GM12878 (cell line): ENCODE data around the gene ARAP3. TPM values are rescaled to one million over a fixed set of nuclear protein-coding genes. Genes with fewer than 3 reads are reported as not detected.

Experiments
- ATAC-seq: fragments of 200-7000 bp; cut with Tn5 transposase; 3 replicates; pipeline ENCODE4 v1.9.1; 2020; ENCODE audit warnings: mild to moderate bottlenecking, moderate library complexity
- BruUV-seq: library from RNA; stranded (reverse); fragments of 400-500 nt; replicated peaks from 2 replicates; lab custom pipeline; 2021; lab: Mats Ljungman, UMichigan
- CTCF ChIA-PET: fragments of 300-600 bp; sonication (Branson Sonifier 250); formaldehyde crosslinking; extraction: SDS; loops from one replicate; lab custom pipeline; 2021; ENCODE audit warnings: inconsistent platforms; lab: Yijun Ruan, JAX
- POLR2A ChIA-PET: fragments of 350-600 bp; formaldehyde crosslinking; extraction: SDS; loops from one replicate; lab custom pipeline; 2021; ENCODE audit warnings: inconsistent platforms; lab: Charles Lee
- RAD21 ChIA-PET: fragments of 300-600 bp; sonication (Branson Sonifier 250); formaldehyde crosslinking; loops from one replicate; lab custom pipeline; 2023; ENCODE audit warnings: antibody characterized with exemption; ENCODE audit not compliant: unreplicated experiment; lab: Charles Lee
- SMC1A ChIA-PET: fragments of 300-600 bp; sonication (Branson Sonifier 250); formaldehyde crosslinking; loops from one replicate; lab custom pipeline; 2023; ENCODE audit not compliant: unreplicated experiment, uncharacterized antibody; lab: Charles Lee
- DNase-seq: peaks from one replicate; pipeline ENCODE4 v3.0.0-alpha.2; 2011; ENCODE audit warnings: low read depth, low spot score
- FAIRE-seq: peaks from 3 replicates; lab custom pipeline; 2011; peaks lifted over from hg19 to GRCh38; lab: Jason Lieb, UNC
- H2AFZ ChIP-seq: 2 replicates; pipeline ENCODE4 v1.6.0; 2011; ENCODE audit warnings: low read depth, low read length, control low read depth; ENCODE audit not compliant: control insufficient read depth
- H3K27ac ChIP-seq: 2 replicates; pipeline ENCODE4 v1.5.1; 2011; ENCODE audit warnings: control low read depth; ENCODE audit not compliant: control insufficient read depth, insufficient read depth
- H3K27me3 ChIP-seq, 2 experiments: replicated peaks in 1 of 2; 2 replicates each; pipeline versions ENCODE4 v1.6.0 to v1.6.1; 2011; ENCODE audit warnings: low read length in 1 of 2; ENCODE audit not compliant: control insufficient read depth in 2 of 2, insufficient read depth in 2 of 2
- H3K36me3 ChIP-seq, 2 experiments: 2 replicates each; pipeline ENCODE4 v1.5.1; 2011; ENCODE audit warnings: low read length in 1 of 2; ENCODE audit not compliant: control insufficient read depth in 2 of 2, insufficient read depth in 2 of 2
- H3K4me1 ChIP-seq: 2 replicates; pipeline ENCODE4 v1.6.1; 2011; ENCODE audit warnings: mild to moderate bottlenecking, low read length, moderate library complexity, mixed read lengths; ENCODE audit not compliant: control insufficient read depth, insufficient read depth
- H3K4me2 ChIP-seq: 2 replicates; pipeline ENCODE4 v1.6.0; 2011; ENCODE audit warnings: control low read depth; ENCODE audit not compliant: control insufficient read depth, insufficient read depth
- H3K4me3 ChIP-seq: fragments of 200-600 bp; sonication (generic); 2 replicates; pipeline ENCODE4 v1.5.1; 2016
- H3K79me2 ChIP-seq: 2 replicates; pipeline ENCODE4 v1.6.0; 2011; ENCODE audit warnings: low read length; ENCODE audit not compliant: control insufficient read depth, insufficient read depth
- H3K9ac ChIP-seq: 2 replicates; pipeline ENCODE4 v1.8.0; 2011; ENCODE audit warnings: low read length, control low read depth, mixed read lengths; ENCODE audit not compliant: control insufficient read depth, insufficient read depth
- H3K9me3 ChIP-seq: replicated peaks from 3 replicates; pipeline ENCODE4 v1.5.1; 2011; ENCODE audit warnings: mild to moderate bottlenecking, low read length; ENCODE audit not compliant: control insufficient read depth, insufficient read depth
- H4K20me1 ChIP-seq: 2 replicates; pipeline ENCODE4 v1.6.0; 2011; ENCODE audit not compliant: control insufficient read depth, insufficient read depth
- ASH2L ChIP-seq: fragments of 300-600, 200-600 bp; sonication (generic); IDR thresholded peaks from 2 replicates; pipeline ENCODE4 v1.6.1; 2017; ENCODE audit warnings: low read depth, mild to moderate bottlenecking, borderline replicate concordance
- BMI1 ChIP-seq: fragments of 450-650 bp; IDR thresholded peaks from 2 replicates; pipeline ENCODE4 v1.6.1; 2016; ENCODE audit warnings: mild to moderate bottlenecking, moderate library complexity, borderline replicate concordance
- IRF4 ChIP-seq: IDR thresholded peaks from 2 replicates; pipeline ENCODE4 v1.6.1; 2011; ENCODE audit warnings: low read depth, low read length
- KLF5 ChIP-seq: fragments of 450-650 bp; IDR thresholded peaks from 2 replicates; pipeline ENCODE4 v1.6.1; 2014; ENCODE audit warnings: mild to moderate bottlenecking; ENCODE audit not compliant: partially characterized antibody
- MTA2 ChIP-seq: fragments of 450-650 bp; IDR thresholded peaks from 2 replicates; pipeline ENCODE4 v1.6.1; 2016; ENCODE audit warnings: low read depth, mild to moderate bottlenecking, moderate library complexity
- NRF1 ChIP-seq: conservative IDR thresholded peaks from 2 replicates; pipeline ENCODE4 v1.6.1; 2011; ENCODE audit warnings: mild to moderate bottlenecking, low read depth, low read length, improper control_type of control experiment
- POU2F2 ChIP-seq: IDR thresholded peaks from 3 replicates; pipeline ENCODE4 v1.6.1; 2011; ENCODE audit warnings: low read depth, mild to moderate bottlenecking, low read length, borderline replicate concordance
- SIX5 ChIP-seq: IDR thresholded peaks from 2 replicates; pipeline ENCODE4 v1.6.1; 2011; ENCODE audit warnings: mild to moderate bottlenecking, low read depth, low read length, moderate library complexity; ENCODE audit not compliant: severe bottlenecking
- ZNF622 ChIP-seq: fragments of 450-650 bp; IDR thresholded peaks from 2 replicates; pipeline ENCODE4 v1.6.1; 2017; ENCODE audit warnings: mild to moderate bottlenecking, inconsistent platforms
- WGBS: methylation state at CpG from one replicate; pipeline ENCODE4 v1.1.6; 2016; ENCODE audit warnings: low lambda C conversion rate; ENCODE audit not compliant: insufficient replicate concordance, insufficient coverage; ENCODE audit errors: missing lambda C conversion rate; 5-methylcytosine and 5-hydroxymethylcytosine counted together
- in situ Hi-C: fragments of 300-500 bp; cut with MboI; formaldehyde crosslinking; loops from 9 replicates; pipeline ENCODE4 v1.14.3; 2018; ENCODE audit warnings: mixed read lengths
- intact Hi-C: fragments of 100-400 bp; cut with micrococcal nuclease; formaldehyde crosslinking; loops from one replicate; pipeline ENCODE4 v1.14.2; 2022; ENCODE audit not compliant: unreplicated experiment
- polyA plus RNA-seq, 11 experiments: library from polyadenylated mRNA; depleted of rRNA in 4 of 11; unstranded in 6 of 11; stranded (reverse) in 5 of 11; fragments of >200 nt; fragmentation: Nextera tagmentation in 4 of 11; fragmentation: Illumina TruSeq in 1 of 11; extraction: Ambion mirVana in 4 of 11; extraction: Trizol in 1 of 11; gene quantifications; 1 replicate in 1 of 11; 2 replicates in 10 of 11; pipeline versions ENCODE4 v1.2.1 to v1.2.3, GENCODE V29; 2011 to 2016; ENCODE audit warnings: inconsistent platforms in 2 of 11, missing spikeins in 2 of 11, low read depth in 1 of 11
- total RNA-seq, 4 experiments: library from RNA; depleted of rRNA in 3 of 4; stranded (reverse); fragments of >200 nt in 3 of 4; fragmentation: Illumina TruSeq in 1 of 4; extraction: Trizol in 1 of 4; gene quantifications; 2 replicates each; pipeline versions ENCODE4 v1.2.1 to v1.2.3, GENCODE V29; 2013 to 2021
- TF ChIP-seq, protein P1 (sequence below), 3 experiments: IDR thresholded peaks in 2 of 3; conservative IDR thresholded peaks in 1 of 3; 2 replicates each; pipeline ENCODE4 v1.5.1; 2011; ENCODE audit warnings: low read depth in 3 of 3, low read length in 3 of 3, mild to moderate bottlenecking in 3 of 3, control low read depth in 2 of 3, moderate library complexity in 2 of 3, inconsistent platforms in 1 of 3, mixed read lengths in 1 of 3; ENCODE audit not compliant: control insufficient read depth in 2 of 3, insufficient read depth in 1 of 3; ENCODE audit errors: extremely low read depth in 1 of 3
- TF ChIP-seq, protein P2 (sequence below): fragments of 150-350 bp; IDR thresholded peaks from 2 replicates; pipeline ENCODE4 v1.6.1; 2014; ENCODE audit warnings: mild to moderate bottlenecking, low read depth, low read length
- TF ChIP-seq, protein P3 (sequence below): fragments of 450-650 bp; conservative IDR thresholded peaks from 2 replicates; pipeline ENCODE4 v1.6.1; 2017; ENCODE audit warnings: mild to moderate bottlenecking, moderate library complexity
- TF ChIP-seq, protein P4 (sequence below): fragments of 450-650 bp; IDR thresholded peaks from 2 replicates; pipeline ENCODE4 v1.6.1; 2017; ENCODE audit warnings: mild to moderate bottlenecking

The ARAP3 gene
- total and polyA plus RNA-seq, 10 of the 15 experiments (the other 5 are each of a cell fraction or from before 2014, with no cell fraction given), result 0.01 to 0.08 TPM; not detected in 8

DNA sequence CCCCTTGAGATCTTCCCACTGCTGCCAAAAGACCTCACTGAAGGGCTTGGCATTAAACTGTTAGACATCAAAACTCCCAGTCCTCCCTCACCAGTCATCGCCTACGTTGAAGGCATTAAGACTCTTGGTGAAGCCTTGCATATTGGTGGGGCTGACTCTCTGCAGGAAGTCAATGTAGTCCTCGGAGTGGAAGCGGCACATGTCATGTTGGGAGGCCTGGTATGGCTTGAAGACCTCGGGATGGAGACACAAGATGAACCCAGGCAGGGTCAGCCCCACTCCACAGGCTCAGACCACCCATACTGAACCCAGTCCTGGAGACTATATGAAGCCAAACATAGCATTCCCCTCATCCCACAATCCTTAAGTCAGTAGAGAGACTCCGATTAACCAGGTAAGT is 47.3 kb downstream of the ARAP3 start:
- intact Hi-C loops (loop anchor here (2.0 to 5.0 kb wide), 2 partner anchors 16 to 122 kb away; partner anchors contain the start of gene DIAPH1), in situ Hi-C loops (no loop called here)
- 88% methylated on average over 6 of the region's 6 CpGs for WGBS
- no peaks in the 10 kb centered on the region for H3K27me3 ChIP-seq
- no peak for FAIRE-seq
- H3K4me1 ChIP-seq, result peaks cover 37% of the 10 kb centered on the region
- no peak for ATAC-seq
- H2AFZ ChIP-seq, result no peak overlapping the region; the same call in 1 of the 2 replicates
- H3K27ac ChIP-seq, result peak overlapping the region; percentile 61
- POLR2A ChIA-PET, result interaction anchor here (0.9 to 11.5 kb wide), 6 partner anchors 15 to 42 kb away, joined by 3 to 215 read pairs (median 5); partner anchors contain the start of genes DIAPH1 and FCHSD1
- peak overlapping the region; percentile 98 for H3K4me2 ChIP-seq
- H3K9me3 ChIP-seq, result no peaks in the 10 kb centered on the region
- BruUV-seq, result no TSS peak
- H3K4me3 ChIP-seq, result peak overlapping the region; percentile 85
- SMC1A ChIA-PET, result interaction anchor here (0.9 to 12.9 kb wide), 11 partner anchors 9 to 71 kb away, joined by 3 to 245 read pairs (median 9); partner anchors contain the start of genes DIAPH1 and FCHSD1
- no peak for DNase-seq
- RAD21 ChIA-PET, result interaction anchor here (0.6 to 8.2 kb wide), 12 partner anchors 8 to 334 kb away, joined by 3 to 124 read pairs (median 7); partner anchors contain the start of genes DIAPH1 and RNF14
- peaks cover 3 to 10% of the 10 kb centered on the region in 2 experiments; a peak in 3 of 4 replicates for H3K36me3 ChIP-seq
- peak overlapping the region; percentile 10; the same call in 1 of the 2 replicates for H3K9ac ChIP-seq
- CTCF ChIA-PET, result interaction anchor here (1.1 to 11.2 kb wide), 15 partner anchors 11 to 214 kb away, joined by 3 to 137 read pairs (median 7); partner anchors contain the start of genes DIAPH1, FCHSD1 and PCDHGA11
- H3K79me2 ChIP-seq, result peaks cover 59% of the 10 kb centered on the region
- H4K20me1 ChIP-seq, result no peaks in the 10 kb centered on the region
- TF ChIP-seq SIX5 (no peak), POU2F2 (no peak), BMI1 (no peak), IRF4 (no peak), KLF5 (no peak), ASH2L (no peak), MTA2 (no peak), NRF1 (no peak), ZNF622 (no peak)
- TF ChIP-seq, protein P1, sequence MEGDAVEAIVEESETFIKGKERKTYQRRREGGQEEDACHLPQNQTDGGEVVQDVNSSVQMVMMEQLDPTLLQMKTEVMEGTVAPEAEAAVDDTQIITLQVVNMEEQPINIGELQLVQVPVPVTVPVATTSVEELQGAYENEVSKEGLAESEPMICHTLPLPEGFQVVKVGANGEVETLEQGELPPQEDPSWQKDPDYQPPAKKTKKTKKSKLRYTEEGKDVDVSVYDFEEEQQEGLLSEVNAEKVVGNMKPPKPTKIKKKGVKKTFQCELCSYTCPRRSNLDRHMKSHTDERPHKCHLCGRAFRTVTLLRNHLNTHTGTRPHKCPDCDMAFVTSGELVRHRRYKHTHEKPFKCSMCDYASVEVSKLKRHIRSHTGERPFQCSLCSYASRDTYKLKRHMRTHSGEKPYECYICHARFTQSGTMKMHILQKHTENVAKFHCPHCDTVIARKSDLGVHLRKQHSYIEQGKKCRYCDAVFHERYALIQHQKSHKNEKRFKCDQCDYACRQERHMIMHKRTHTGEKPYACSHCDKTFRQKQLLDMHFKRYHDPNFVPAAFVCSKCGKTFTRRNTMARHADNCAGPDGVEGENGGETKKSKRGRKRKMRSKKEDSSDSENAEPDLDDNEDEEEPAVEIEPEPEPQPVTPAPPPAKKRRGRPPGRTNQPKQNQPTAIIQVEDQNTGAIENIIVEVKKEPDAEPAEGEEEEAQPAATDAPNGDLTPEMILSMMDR (IDR thresholded peaks at IDR 0.05 in 2 of 3, conservative IDR thresholded peaks at IDR 0.05 in 1 of 3; ENCODE audit: control insufficient read depth in 2 of 3, extremely low read depth in 1 of 3, insufficient read depth in 1 of 3, low read depth in 3 of 3, low read length in 3 of 3), result no peak
- TF ChIP-seq, protein P2, sequence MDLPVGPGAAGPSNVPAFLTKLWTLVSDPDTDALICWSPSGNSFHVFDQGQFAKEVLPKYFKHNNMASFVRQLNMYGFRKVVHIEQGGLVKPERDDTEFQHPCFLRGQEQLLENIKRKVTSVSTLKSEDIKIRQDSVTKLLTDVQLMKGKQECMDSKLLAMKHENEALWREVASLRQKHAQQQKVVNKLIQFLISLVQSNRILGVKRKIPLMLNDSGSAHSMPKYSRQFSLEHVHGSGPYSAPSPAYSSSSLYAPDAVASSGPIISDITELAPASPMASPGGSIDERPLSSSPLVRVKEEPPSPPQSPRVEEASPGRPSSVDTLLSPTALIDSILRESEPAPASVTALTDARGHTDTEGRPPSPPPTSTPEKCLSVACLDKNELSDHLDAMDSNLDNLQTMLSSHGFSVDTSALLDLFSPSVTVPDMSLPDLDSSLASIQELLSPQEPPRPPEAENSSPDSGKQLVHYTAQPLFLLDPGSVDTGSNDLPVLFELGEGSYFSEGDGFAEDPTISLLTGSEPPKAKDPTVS, result no peak
- TF ChIP-seq, protein P3, sequence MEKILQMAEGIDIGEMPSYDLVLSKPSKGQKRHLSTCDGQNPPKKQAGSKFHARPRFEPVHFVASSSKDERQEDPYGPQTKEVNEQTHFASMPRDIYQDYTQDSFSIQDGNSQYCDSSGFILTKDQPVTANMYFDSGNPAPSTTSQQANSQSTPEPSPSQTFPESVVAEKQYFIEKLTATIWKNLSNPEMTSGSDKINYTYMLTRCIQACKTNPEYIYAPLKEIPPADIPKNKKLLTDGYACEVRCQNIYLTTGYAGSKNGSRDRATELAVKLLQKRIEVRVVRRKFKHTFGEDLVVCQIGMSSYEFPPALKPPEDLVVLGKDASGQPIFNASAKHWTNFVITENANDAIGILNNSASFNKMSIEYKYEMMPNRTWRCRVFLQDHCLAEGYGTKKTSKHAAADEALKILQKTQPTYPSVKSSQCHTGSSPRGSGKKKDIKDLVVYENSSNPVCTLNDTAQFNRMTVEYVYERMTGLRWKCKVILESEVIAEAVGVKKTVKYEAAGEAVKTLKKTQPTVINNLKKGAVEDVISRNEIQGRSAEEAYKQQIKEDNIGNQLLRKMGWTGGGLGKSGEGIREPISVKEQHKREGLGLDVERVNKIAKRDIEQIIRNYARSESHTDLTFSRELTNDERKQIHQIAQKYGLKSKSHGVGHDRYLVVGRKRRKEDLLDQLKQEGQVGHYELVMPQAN, result no peak
- TF ChIP-seq, protein P4, sequence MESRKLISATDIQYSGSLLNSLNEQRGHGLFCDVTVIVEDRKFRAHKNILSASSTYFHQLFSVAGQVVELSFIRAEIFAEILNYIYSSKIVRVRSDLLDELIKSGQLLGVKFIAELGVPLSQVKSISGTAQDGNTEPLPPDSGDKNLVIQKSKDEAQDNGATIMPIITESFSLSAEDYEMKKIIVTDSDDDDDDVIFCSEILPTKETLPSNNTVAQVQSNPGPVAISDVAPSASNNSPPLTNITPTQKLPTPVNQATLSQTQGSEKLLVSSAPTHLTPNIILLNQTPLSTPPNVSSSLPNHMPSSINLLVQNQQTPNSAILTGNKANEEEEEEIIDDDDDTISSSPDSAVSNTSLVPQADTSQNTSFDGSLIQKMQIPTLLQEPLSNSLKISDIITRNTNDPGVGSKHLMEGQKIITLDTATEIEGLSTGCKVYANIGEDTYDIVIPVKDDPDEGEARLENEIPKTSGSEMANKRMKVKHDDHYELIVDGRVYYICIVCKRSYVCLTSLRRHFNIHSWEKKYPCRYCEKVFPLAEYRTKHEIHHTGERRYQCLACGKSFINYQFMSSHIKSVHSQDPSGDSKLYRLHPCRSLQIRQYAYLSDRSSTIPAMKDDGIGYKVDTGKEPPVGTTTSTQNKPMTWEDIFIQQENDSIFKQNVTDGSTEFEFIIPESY, result no peak
